ENCODE measurements around the gene HOXB3.

HOXB3 gene

GRCh38 chr17:48589831-48590606, at the start of gene HOXB3:
Gene HOXB3 (minus strand): TSS chr17:48590241. CDS start chr17:48552474, 37,767 bp downstream.
- Histone ChIP-seq H3K4me1 (ENCODE audit: control insufficient read depth, insufficient read depth, low read length) (peaks cover 37% of the 10 kb centered on the region), H3K36me3 (ENCODE audit: control insufficient read depth, insufficient read depth, low read length, severe bottlenecking) (peaks cover 7% of the 10 kb centered on the region), H3K9ac (ENCODE audit: low read length) (peak within 1 kb of the TSS; percentile 63), H3K27me3 (replicated peaks; ENCODE audit: control insufficient read depth, insufficient read depth, low read length) (no peaks in the 10 kb centered on the region), H3K4me3 (ENCODE audit: low read length) (no peak within 1 kb of the TSS), H3K9me3 (ENCODE audit: control insufficient read depth, low read length) (no peaks in the 10 kb centered on the region)
- DNase-seq (ENCODE audit: low read depth): no peak

DNA sequence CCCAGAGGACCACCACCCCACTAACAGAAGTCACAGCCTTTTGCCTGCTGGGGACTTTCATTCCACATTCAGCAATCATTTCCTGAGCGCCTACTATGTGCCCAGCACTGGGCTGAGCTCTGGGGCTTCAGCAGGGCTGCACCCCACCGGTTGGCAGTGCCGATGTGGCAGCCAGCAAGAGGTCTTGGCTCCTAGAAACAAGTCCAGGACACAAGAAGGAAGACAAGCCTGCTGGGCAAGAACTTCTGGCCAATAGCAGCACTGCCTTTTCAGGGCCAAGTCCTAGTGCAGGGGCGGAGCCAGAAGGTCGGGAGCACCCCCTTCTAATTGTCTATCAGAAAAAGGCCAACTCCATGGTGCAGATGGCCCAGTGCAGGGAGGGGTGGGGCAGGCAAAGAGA, 49.1 kb upstream of the HOXB3 start:
- no peaks in the 10 kb centered on the region for H3K4me1 ChIP-seq (ENCODE audit: control insufficient read depth, insufficient read depth, low read length)
- H3K36me3 ChIP-seq (ENCODE audit: control insufficient read depth, insufficient read depth, low read length, severe bottlenecking): no peaks in the 10 kb centered on the region
- peaks cover 5% of the 10 kb centered on the region for H3K9me3 ChIP-seq (ENCODE audit: control insufficient read depth, low read length)
- H3K4me3 ChIP-seq (ENCODE audit: low read length): no peak overlapping the region
- H3K27me3 ChIP-seq (replicated peaks; ENCODE audit: control insufficient read depth, insufficient read depth, low read length): peaks cover 96% of the 10 kb centered on the region
- no peak overlapping the region for H3K9ac ChIP-seq (ENCODE audit: low read length)
- no peak for DNase-seq (ENCODE audit: low read depth)

DNA sequence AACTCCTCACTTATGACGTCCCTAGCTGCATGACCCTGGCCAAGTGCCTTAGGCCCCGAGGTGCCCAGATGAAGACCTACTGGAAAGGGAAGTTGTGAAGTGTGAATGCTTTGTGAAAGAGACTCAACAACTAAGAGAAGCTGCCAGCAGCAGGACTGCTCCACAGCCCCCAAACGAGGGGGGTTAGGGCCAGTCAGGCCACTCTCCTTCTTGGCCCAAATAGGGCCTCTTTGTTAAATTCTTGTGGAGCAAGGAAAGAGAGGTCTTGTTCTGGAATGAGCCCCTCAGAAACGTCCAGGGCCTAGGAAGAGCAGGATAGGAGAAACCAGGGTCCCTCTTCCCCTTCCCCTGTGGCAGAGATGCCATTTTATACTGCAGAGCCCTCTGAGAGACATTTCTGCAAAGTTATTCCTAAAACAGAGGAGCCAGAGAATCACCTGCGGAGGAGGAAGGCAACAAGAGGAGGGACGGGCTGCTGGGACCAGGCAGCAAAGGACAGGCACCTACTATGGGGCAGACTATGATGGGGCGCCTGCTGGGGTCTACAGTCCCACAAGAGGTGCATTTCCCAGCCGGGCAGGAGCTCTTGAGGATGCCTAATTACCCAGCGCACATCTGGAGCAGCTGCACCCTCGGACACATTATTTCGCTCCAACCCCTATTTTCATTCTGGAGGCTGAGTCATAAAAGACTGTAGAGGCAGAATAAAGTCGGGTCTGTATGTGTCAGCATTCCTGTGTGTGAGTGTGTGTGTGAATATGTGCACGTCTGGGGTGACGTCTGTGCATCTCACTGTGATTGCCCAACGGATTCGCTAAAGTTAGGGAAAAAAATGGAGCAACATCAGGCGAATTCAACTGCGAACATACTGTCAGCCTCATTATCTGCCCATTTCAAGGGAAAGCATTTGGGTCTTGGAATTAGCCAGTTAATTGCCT, 47.6 kb upstream of the HOXB3 start:
- Histone ChIP-seq H3K9me3 (ENCODE audit: control insufficient read depth, low read length) (peaks cover 5% of the 10 kb centered on the region), H3K36me3 (ENCODE audit: control insufficient read depth, insufficient read depth, low read length, severe bottlenecking) (no peaks in the 10 kb centered on the region), H3K27me3 (replicated peaks; ENCODE audit: control insufficient read depth, insufficient read depth, low read length) (peaks cover 97% of the 10 kb centered on the region), H3K4me3 (ENCODE audit: low read length) (no peak overlapping the region), H3K4me1 (ENCODE audit: control insufficient read depth, insufficient read depth, low read length) (no peaks in the 10 kb centered on the region), H3K9ac (ENCODE audit: low read length) (no peak overlapping the region)
- no peak for DNase-seq (ENCODE audit: low read depth)

DNA sequence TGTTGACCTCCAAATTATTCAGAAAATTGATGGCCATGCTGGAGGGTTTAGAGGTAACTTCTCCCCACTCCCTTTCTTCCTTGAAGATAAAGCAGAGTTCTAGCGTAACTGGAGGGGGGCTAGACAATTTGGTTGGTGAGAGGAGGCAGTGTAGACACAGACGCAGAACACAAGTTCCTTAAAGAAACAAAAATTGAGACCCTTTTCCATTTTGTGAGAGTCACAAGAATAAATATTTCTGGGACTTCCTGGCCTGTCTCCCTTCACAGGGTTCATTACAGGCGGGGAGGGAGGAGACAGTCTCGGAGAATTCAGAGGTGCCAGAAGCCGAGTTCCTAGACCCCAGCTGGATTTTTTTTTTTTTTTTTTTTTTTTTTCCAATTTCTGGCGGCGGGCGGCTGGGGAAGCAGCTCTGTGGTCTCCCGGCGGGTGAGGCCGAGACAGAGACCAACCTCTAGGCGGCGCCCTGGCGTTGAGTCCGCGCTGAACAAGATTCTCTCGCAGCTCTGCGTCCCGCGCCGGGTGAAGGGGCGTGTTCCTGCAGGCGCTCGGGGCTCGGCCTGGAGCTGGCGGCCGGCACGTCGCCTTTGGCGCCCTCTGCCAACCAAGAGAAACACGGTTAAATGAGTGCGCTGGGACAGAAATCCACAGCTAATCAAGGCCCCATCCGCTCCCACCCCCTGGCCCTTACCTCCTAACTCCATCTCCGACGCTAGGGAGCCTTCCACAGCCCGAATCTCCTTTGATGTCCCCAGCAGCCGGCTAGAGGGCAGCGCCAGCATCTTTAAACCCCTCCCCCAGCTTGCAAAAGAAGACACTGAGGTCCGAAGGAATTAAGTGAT, 46.4 kb upstream of the HOXB3 start:
- peaks cover 5% of the 10 kb centered on the region for H3K9me3 ChIP-seq (ENCODE audit: control insufficient read depth, low read length)
- H3K27me3 ChIP-seq (replicated peaks; ENCODE audit: control insufficient read depth, insufficient read depth, low read length): peaks cover 97% of the 10 kb centered on the region
- H3K4me1 ChIP-seq (ENCODE audit: control insufficient read depth, insufficient read depth, low read length): no peaks in the 10 kb centered on the region
- no peak overlapping the region for H3K4me3 ChIP-seq (ENCODE audit: low read length)
- H3K9ac ChIP-seq (ENCODE audit: low read length): no peak overlapping the region
- DNase-seq (ENCODE audit: low read depth): peak; percentile 60
- no peaks in the 10 kb centered on the region for H3K36me3 ChIP-seq (ENCODE audit: control insufficient read depth, insufficient read depth, low read length, severe bottlenecking)

DNA sequence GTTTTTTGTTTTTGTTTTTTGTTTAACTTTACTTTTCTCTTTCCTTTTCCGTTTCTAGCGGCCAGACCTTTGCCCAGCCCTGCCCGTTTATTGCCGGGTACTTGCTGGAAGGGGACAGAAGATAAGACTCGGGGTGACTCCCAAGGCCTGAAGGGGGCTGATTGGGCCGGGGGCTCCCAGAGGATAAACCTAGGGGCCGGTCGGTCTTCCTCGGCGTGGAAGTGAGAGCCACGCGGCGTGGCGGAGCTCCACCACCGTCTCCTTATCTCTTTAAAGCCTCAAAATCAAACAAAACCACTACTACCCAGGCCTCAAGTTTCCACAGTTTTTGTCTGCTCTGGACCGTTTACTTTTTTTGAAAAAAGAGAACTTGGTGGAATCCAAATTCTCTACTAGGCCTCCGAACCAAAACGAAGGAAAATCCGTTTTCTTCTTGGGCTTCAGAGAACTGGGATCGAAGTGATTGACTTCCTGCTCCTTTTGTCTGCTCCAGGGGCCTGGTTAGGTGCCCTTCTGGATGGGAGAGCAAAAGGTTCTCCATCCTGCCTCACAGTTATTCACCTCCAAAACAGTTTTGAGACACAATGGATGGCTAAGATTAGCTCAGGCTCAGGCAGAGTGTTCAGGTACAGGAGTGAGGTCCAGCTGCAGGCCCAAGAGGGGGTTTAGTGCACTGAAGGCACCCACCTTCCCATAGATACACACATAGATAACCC, 44.6 kb upstream of the HOXB3 start:
- Histone ChIP-seq H3K9ac (ENCODE audit: low read length) (no peak overlapping the region), H3K4me3 (ENCODE audit: low read length) (no peak overlapping the region), H3K36me3 (ENCODE audit: control insufficient read depth, insufficient read depth, low read length, severe bottlenecking) (no peaks in the 10 kb centered on the region), H3K27me3 (replicated peaks; ENCODE audit: control insufficient read depth, insufficient read depth, low read length) (peaks cover 97% of the 10 kb centered on the region), H3K4me1 (ENCODE audit: control insufficient read depth, insufficient read depth, low read length) (no peaks in the 10 kb centered on the region), H3K9me3 (ENCODE audit: control insufficient read depth, low read length) (no peaks in the 10 kb centered on the region)
- DNase-seq (ENCODE audit: low read depth): no peak

- H3K9me3 ChIP-seq (ENCODE audit: control insufficient read depth, low read length): no peaks in the 10 kb centered on the region
- DNase-seq (ENCODE audit: low read depth): no peak
- H3K4me3 ChIP-seq (ENCODE audit: low read length): no peak overlapping the region
These were observed 43.2 kb upstream of the HOXB3 start for GRCh38 chr17:48633266-48633677.

GRCh38 chr17:48632579-48633265, 42.7 kb upstream of the HOXB3 start:
- Histone ChIP-seq H3K9ac (ENCODE audit: low read length) (no peak overlapping the region), H3K9me3 (ENCODE audit: control insufficient read depth, low read length) (no peaks in the 10 kb centered on the region), H3K27me3 (replicated peaks; ENCODE audit: control insufficient read depth, insufficient read depth, low read length) (peaks cover 96% of the 10 kb centered on the region), H3K4me1 (ENCODE audit: control insufficient read depth, insufficient read depth, low read length) (no peaks in the 10 kb centered on the region), H3K4me3 (ENCODE audit: low read length) (no peak overlapping the region), H3K36me3 (ENCODE audit: control insufficient read depth, insufficient read depth, low read length, severe bottlenecking) (no peaks in the 10 kb centered on the region)
- no peak for DNase-seq (ENCODE audit: low read depth)

More at GRCh38 chr17:48633266-48633677, 43.2 kb upstream of the HOXB3 start:
- Histone ChIP-seq H3K4me1 (ENCODE audit: control insufficient read depth, insufficient read depth, low read length) (no peaks in the 10 kb centered on the region), H3K27me3 (replicated peaks; ENCODE audit: control insufficient read depth, insufficient read depth, low read length) (peaks cover 96% of the 10 kb centered on the region), H3K9ac (ENCODE audit: low read length) (no peak overlapping the region), H3K36me3 (ENCODE audit: control insufficient read depth, insufficient read depth, low read length, severe bottlenecking) (no peaks in the 10 kb centered on the region)

DNA sequence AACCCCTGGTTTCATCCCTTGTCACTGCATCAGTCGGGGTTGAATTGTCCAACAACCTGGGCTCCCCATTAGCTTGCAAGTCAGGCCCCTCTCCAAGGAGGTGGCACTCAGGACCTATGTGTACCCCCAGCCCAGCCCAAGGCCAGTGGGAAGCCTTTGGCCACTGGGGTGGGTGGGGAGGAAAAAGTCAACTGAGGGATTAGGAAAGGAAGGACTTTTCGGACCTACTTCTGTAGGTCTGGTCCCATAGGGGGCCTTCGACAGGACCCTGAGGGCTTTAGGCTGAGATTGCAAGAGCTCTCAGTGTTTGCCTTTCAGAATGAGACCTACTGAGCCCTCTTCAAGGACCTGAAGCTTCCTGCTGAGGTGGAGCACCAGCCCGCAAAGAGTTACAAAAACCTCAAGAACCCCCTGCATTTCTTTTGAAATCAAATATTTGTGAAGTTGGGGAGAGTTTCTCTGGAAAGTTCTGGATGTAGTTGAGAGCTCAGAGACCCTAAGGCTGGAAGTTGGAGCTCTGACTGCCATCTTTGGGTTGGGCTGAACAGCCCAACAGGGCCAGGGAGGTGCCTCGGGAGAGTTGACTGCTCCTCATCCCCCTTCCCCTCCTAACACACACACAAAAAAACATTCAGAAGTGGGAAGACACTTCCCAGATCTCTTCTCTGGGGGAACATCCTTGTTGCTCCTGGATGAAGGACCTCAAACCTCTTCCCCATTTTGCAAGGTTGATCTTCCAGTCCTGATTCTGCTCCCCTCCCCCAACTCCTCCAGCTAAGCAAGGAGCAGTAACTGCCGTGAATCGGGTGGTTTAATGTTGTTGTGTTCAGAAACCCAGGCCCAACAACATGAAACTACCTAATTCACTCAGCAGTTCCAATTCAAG, 41.9 kb upstream of the HOXB3 start:
- no peak overlapping the region for H3K9ac ChIP-seq (ENCODE audit: low read length)
- DNase-seq (ENCODE audit: low read depth): no peak

DNA sequence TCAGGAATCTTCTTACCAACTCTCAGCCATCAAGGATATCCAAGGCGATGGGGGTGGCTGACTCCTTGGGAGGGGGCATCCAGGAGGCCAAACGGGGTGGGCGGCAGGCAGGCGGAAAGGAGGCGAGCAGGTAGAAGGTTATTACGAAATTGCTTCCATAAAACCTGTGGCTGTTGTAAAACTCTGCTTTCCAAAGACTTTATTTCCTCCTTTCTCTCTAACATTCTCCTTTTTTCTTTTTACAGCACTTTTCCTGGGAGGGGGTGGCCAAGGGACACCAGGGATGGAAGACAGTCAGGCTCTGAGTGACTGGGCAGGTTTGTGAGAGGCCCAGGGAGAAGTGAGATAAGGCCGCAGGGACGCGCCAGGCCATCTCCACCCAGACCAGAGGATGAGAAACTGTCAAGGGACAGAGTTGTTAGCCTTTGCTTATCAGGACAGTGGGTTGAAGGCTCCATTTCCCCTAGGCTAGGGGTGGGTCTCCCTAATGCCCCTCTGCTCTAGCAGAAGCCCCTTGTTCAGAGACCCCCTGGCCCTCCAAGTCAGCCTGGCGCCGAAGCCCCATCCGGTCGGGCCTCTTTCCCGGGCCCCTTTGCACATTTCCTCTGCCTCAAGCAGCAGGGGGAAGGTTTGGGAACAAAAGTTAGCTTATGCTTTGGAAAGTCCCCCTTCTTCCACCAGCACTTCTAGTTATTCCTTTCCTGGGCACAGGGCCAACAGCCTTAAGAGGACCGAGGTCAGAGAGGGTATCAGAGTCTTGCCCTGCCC, 41.1 kb upstream of the HOXB3 start:
- no peak overlapping the region for H3K9ac ChIP-seq (ENCODE audit: low read length)
- H3K27me3 ChIP-seq (replicated peaks; ENCODE audit: control insufficient read depth, insufficient read depth, low read length): peaks cover 94% of the 10 kb centered on the region
- no peak for DNase-seq (ENCODE audit: low read depth)
- H3K4me3 ChIP-seq (ENCODE audit: low read length): no peak overlapping the region
- no peaks in the 10 kb centered on the region for H3K4me1 ChIP-seq (ENCODE audit: control insufficient read depth, insufficient read depth, low read length)
- H3K9me3 ChIP-seq (ENCODE audit: control insufficient read depth, low read length): no peaks in the 10 kb centered on the region
- H3K36me3 ChIP-seq (ENCODE audit: control insufficient read depth, insufficient read depth, low read length, severe bottlenecking): no peaks in the 10 kb centered on the region

More for the DNA sequence above, 41.9 kb upstream of the HOXB3 start:
- no peaks in the 10 kb centered on the region for H3K4me1 ChIP-seq (ENCODE audit: control insufficient read depth, insufficient read depth, low read length)
- no peaks in the 10 kb centered on the region for H3K36me3 ChIP-seq (ENCODE audit: control insufficient read depth, insufficient read depth, low read length, severe bottlenecking)
- H3K9me3 ChIP-seq (ENCODE audit: control insufficient read depth, low read length): no peaks in the 10 kb centered on the region
- peaks cover 96% of the 10 kb centered on the region for H3K27me3 ChIP-seq (replicated peaks; ENCODE audit: control insufficient read depth, insufficient read depth, low read length)
- H3K4me3 ChIP-seq (ENCODE audit: low read length): no peak overlapping the region

Data from adipocyte (in vitro differentiated cells).